Measurements from ENCODE around the gene SNRNP48.

- no peak for TF ChIP-seq EZH2phosphoT487 (IDR thresholded peaks at IDR 0.05; ENCODE audit: insufficient read depth, low read depth)
- TF ChIP-seq EZH2 (IDR thresholded peaks at IDR 0.05; ENCODE audit: insufficient read depth, poor library complexity, severe bottlenecking): no peak
These were observed 8.9 kb upstream of the SNRNP48 start for GRCh38 chr6:7580927-7581618.
